ENCODE results near the gene TSHZ2.
A peak's percentile ranks its signal among the peaks of the same experiment; 100 is the strongest.

GRCh38 chr20:53003420-53004154 lies 31.4 kb downstream of the TSHZ2 start:
- TF ChIP-seq GATA2 (IDR thresholded peaks at IDR 0.05; ENCODE audit: low read depth, low read length) (peak; percentile 55), GATA3 (IDR thresholded peaks at IDR 0.05; ENCODE audit: low read depth, low read length) (no peak)
